ENCODE measurements around the gene RAP2A.

The RAP2A gene

DNA sequence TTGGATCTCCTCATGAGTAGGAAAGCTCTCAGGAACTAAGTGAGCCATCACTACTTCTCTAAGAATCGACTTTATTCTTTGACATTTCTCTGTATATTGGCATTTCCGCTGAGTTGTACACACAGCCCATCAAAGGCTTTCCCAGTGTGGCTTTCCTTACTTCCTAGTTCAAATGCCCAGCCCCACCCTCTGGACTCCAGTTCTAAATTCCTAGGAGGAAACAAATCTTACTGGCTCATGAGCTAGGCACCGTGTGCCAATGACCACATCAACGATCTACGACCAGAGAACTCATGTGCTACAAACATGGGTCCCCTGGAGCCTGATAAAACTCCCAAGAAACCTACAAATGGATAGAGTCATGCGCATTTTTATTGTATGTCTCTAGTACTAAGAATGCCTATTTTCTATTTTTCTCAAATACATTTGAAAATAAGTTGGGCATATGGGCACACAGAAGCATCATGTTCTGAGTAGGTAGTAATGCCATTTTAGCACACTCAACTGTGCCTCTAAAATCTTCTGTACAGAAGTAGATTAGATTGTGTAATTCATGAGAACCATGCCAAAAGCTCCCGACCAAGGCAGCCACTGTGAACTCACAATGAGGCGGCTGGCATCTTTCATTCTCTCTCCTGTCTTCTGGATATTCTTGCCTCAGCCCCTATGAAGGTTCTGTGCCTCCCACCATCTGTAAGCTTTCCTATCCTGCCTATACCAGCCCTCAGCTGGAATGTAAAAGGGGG lies 10.5 kb upstream of the RAP2A start:
- no peak for DNase-seq

- no peak for DNase-seq
Observed at GRCh38 chr13:97425590-97425989, 8.4 kb upstream of the RAP2A start.

DNA sequence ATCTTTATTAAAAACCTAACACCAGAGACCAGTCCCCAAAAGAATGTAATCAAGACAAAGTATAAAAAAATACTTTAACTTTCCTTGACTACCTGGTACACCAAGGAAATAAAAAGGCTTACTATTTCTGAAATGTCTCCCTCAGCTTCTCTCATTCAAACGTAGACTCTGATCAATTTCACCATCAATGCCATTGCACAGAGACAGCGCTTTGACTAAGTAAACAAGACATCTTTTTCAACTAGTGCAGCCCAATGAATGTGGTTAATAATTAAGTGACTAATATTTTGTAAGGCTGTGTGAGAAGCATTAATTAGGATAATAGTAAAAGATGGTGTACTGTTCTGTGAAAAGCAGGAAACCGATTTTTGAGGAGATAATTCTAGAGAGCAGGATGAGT lies 7.3 kb upstream of the RAP2A start:
- DNase-seq: no peak

GRCh38 chr13:97429681-97430081 lies 4.3 kb upstream of the RAP2A start:
- DNase-seq: no peak

DNA sequence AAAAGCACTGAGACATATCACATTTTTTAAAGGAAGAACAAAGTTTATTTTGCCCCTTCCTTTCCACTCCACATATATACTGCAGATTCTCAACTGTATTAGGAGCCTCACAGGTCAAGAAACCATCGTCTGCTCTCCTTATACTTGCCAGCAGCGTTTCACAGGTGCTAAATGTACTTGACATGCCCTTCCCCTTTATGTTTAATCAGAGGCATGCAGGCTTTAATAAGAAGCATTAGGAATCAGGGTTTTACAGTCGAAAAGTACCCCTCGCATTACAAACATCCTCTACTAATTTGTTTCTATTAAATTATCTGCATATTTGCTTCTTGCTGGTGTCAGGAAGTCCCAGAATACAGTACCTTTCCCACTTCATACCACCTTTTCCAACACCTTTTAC lies 3.7 kb upstream of the RAP2A start:
- DNase-seq: no peak

- no peak for DNase-seq
Observed at GRCh38 chr13:97431171-97431764, 2.7 kb upstream of the RAP2A start.

DNA sequence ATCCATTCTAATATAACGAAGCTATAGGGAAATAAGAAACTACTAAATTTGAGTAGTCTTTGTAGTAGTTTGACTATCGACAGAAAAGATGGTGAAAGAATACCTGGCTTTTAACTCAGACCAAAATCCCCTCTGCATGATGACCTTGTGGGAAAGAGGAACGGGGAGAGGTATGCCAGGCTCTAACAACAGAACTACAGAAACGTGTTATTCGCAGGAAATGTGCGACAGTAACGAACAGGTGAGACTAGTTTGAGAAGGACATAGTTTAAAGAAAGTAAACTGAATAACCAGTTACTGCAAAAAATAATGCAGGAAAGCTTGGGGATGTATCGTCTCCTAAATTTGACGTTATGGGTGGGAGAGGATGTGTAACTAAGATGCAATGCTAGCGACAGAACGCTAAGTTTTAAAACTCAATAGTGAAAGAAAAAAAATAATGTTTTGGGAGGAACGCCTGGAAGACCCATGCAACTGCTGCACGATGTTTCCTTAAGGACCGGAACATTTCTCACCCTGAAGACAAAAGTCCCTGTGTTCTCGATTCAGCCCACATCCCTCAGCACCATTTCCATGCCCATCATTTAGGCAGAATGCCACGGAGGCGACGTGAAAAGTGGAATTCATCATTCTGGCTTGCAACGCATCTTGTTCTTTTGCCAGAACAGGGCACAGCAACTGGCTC lies 1.6 kb upstream of the RAP2A start:
- DNase-seq: no peak

DNA sequence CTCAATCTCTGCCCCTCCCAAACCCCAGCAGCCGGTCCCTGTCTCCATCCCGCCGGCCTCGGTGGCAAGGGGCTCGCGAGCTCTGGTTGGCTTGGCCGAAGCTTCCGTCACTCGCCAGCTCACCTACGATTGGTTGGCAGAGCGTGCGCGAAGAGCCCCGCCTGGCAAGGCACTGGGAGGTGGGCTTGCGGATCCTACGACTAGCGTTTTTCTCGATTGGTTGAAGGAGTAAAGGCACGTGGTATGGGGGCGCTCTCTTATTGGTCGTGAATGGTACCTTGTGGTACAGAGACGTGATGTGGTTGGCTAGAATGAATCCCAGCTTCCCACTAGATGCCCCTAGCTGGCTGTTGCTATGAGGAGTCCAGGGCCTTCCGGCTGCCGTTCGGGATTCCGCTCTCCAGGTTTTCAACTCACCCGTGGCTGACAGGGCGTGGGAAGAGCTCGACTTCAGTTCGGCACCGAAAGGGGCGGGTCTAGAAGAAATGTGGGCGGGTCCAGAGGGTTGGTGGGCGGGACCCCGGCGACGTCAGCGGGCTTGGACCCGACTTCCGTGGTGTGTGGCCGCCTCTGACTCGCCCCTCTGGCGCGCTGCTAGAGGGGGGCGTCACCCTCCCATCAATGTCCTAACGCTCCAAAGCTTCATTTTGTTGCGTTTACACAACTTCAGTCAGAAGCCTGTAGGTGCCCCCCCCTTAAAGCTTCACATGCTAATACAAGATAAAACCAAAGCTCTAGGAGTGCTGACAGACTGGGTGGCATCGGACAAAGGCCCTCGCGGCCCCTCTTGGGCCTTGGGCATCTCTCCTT lies 847 bp upstream of the RAP2A start:
- DNase-seq: peak; percentile 97

GRCh38 chr13:97434397-97435201 lies 630 bp downstream of the RAP2A start:
- DNase-seq: peak; percentile 53

DNA sequence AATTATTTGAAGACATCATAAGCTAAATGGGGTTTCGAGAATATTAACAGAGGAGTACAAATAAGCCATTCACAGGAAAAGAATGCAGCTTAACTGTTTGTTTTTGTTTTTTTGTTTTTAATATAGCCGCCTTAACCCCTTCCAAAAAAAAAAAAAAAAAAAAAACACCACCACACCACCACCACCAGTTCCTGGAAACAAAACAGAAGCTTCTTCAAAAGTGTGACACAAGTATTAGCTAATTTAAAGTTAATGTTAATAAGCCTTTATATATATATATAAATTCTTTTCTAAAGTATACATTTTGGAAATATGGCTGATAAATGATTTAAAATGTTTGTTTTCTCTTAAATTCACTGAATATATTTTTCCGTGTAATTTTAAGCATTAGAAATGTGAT lies 1.4 kb downstream of the RAP2A start:
- DNase-seq: no peak

GRCh38 chr13:97435794-97436193 lies 1.8 kb downstream of the RAP2A start:
- DNase-seq: no peak

- no peak for DNase-seq
Observed at GRCh38 chr13:97436845-97437244, 2.9 kb downstream of the RAP2A start.

- DNase-seq: no peak
Observed at GRCh38 chr13:97437729-97438128, 3.8 kb downstream of the RAP2A start.

GRCh38 chr13:97438856-97439595 lies 5.1 kb downstream of the RAP2A start:
- DNase-seq: no peak

DNA sequence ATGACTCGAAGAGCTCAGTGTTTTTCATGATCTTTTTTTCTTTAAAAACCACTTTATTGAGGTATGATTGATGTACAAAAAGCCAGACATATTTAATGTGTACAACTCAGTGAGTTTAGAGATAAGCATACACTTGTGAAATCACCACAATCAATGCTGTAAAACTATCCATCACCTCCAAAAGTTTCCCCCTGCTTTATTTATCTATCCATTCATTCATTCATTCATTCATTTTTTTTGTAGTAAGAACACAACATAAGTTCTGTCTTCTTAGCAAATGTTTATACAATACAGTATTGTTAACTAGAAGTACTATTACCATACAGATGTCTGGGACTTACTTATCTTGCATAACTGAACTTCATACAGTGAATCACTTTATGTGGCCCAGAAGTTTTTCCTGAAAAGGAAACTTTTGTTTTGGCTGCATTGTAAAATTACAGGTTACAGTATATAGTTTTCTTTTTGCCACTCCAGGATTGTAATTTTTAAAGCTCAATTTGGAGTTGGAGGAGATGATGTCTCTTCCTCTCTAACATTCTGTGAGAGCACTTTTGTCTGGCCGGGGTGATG lies 6.7 kb downstream of the RAP2A start:
- no peak for DNase-seq

DNA sequence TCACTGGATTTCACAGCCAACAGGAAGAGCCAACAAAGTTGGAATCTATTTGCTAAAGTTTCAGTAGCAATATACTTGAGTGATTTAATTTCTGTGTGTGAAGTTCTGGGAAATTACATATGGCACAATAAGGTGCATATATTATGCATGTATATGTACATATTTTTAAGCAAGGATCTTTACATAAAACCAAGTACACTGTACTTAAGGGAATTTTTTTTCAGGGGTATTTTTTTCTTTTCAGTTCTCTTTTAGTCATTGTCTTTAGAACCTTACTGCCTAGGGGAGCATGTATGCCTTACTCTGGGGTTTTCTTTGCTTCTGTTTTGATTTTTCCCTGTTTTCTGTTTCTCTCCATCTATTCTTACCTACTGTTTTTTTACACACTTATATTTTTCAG lies 7.4 kb downstream of the RAP2A start:
- DNase-seq: no peak

- no peak for DNase-seq
Observed at GRCh38 chr13:97445522-97446187, 11.7 kb downstream of the RAP2A start.

- DNase-seq: no peak
Observed at GRCh38 chr13:97446448-97446847, 12.5 kb downstream of the RAP2A start.

GRCh38 chr13:97448503-97449251 lies 14.7 kb downstream of the RAP2A start:
- DNase-seq: no peak

DNA sequence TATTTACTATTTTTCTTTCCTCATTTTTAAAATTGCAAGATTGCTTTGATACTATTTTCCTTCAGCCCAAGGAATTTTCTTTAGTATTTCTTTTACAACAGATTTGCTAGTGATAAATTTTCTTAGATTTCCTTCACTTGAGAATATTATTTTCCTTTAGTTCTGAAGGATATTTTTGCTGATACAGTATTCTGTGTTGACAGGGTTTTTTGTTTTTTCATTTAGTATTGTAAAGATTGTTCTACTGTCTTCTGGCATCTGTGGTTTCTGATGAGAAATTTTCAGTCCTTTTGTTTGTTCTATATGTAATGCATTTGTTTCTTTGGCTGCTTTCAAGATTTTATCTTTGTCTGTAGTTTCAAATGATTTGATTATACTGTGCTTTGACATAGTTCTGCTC lies 20.7 kb downstream of the RAP2A start:
- DNase-seq: no peak

All from activated CD4-positive, CD25-positive, alpha-beta regulatory T cell treated with anti-CD3 and anti-CD28 coated beads, Interleukin-2, amount 50 U/mL, for 72 hours (primary cell).